H1 (cell line): ENCODE measurements around the gene CCL1. TPM values are rescaled to one million over a fixed set of nuclear protein-coding genes. Genes with fewer than 3 reads are reported as not detected.

Experiments used
- CTCF ChIA-PET: fragments of 300-600 bp; sonication (Branson Sonifier 250); formaldehyde crosslinking; loops from one replicate; lab custom pipeline; 2021; ENCODE audit not compliant: partially characterized antibody; lab: Charles Lee
- POLR2A ChIA-PET: fragments of 300-600 bp; sonication (Branson Sonifier 250); formaldehyde crosslinking; loops from one replicate; lab custom pipeline; 2021; ENCODE audit warnings: inconsistent platforms; ENCODE audit not compliant: partially characterized antibody; lab: Charles Lee
- DNase-seq, 2 experiments: peaks; one replicate each; pipeline versions ENCODE4 v3.0.0 to v3.0.0-alpha.2; 2010 to 2022; ENCODE audit warnings: low spot score in 2 of 2, low read depth in 1 of 2, mixed read lengths in 1 of 2
- FAIRE-seq: peaks from 2 replicates; lab custom pipeline; 2011; peaks lifted over from hg19 to GRCh38; lab: Jason Lieb, UNC
- H2AFZ ChIP-seq: 2 replicates; pipeline ENCODE4 v1.8.1; 2012; ENCODE audit warnings: low read length, inconsistent platforms
- H2AK5ac ChIP-seq: 2 replicates; pipeline ENCODE4 v1.6.1; 2013; ENCODE audit warnings: low read depth, low read length
- H2BK120ac ChIP-seq: replicated peaks from 2 replicates; pipeline ENCODE3; 2013; ENCODE audit warnings: low read depth, low read length, inconsistent platforms
- H2BK12ac ChIP-seq: 2 replicates; pipeline ENCODE4 v1.6.1; 2013; ENCODE audit warnings: low read depth, low read length
- H2BK15ac ChIP-seq: 2 replicates; pipeline ENCODE4 v1.6.1; 2013; ENCODE audit warnings: low read length
- H2BK20ac ChIP-seq: 2 replicates; pipeline ENCODE4 v1.6.1; 2013; ENCODE audit warnings: low read length
- H2BK5ac ChIP-seq: 2 replicates; pipeline ENCODE4 v1.6.1; 2013; ENCODE audit warnings: low read depth, low read length
- H3K14ac ChIP-seq: 2 replicates; pipeline ENCODE4 v1.6.1; 2013; ENCODE audit warnings: inconsistent platforms; ENCODE audit not compliant: insufficient read length
- H3K18ac ChIP-seq: 2 replicates; pipeline ENCODE4 v1.6.1; 2013; ENCODE audit warnings: low read length; ENCODE audit errors: extremely low read depth
- H3K23ac ChIP-seq: 2 replicates; pipeline ENCODE4 v1.6.1; 2013; ENCODE audit warnings: inconsistent platforms; ENCODE audit not compliant: insufficient read length
- H3K23me2 ChIP-seq: 2 replicates; pipeline ENCODE4 v1.6.1; 2013; ENCODE audit warnings: low read depth, low read length
- H3K27ac ChIP-seq: 2 replicates; pipeline ENCODE4 v1.6.1; 2011; ENCODE audit warnings: low read depth, low read length, inconsistent platforms
- H3K27me3 ChIP-seq, 4 experiments: replicated peaks in 1 of 4; 1 replicate in 1 of 4; 2 replicates in 3 of 4; pipeline versions ENCODE4 v1.6.1 to v1.8.1; 2011 to 2013; ENCODE audit warnings: low read length in 3 of 4, mild to moderate bottlenecking in 3 of 4, inconsistent platforms in 2 of 4, mixed read lengths in 2 of 4, moderate library complexity in 1 of 4; ENCODE audit not compliant: control insufficient read depth in 3 of 4, insufficient read depth in 3 of 4; ENCODE audit errors: extremely low read depth in 1 of 4
- H3K36me3 ChIP-seq, 4 experiments: 2 replicates each; pipeline versions ENCODE4 v1.6.1 to v1.8.1; 2011 to 2013; ENCODE audit warnings: mild to moderate bottlenecking in 4 of 4, low read length in 3 of 4, moderate library complexity in 2 of 4, control low read depth in 1 of 4, inconsistent platforms in 1 of 4; ENCODE audit not compliant: insufficient read depth in 4 of 4, control insufficient read depth in 2 of 4
- H3K4ac ChIP-seq: replicated peaks from 2 replicates; pipeline ENCODE3; 2013; ENCODE audit warnings: low read length, low read depth, mixed read lengths, inconsistent platforms; ENCODE audit not compliant: insufficient read length
- H3K4me1 ChIP-seq, 4 experiments: replicated peaks in 1 of 4; 1 replicate in 1 of 4; 2 replicates in 3 of 4; pipeline versions ENCODE4 v1.6.1 to v1.8.1; 2011 to 2013; ENCODE audit warnings: low read length in 3 of 4, inconsistent platforms in 2 of 4, mixed read lengths in 1 of 4; ENCODE audit not compliant: insufficient read depth in 4 of 4, control insufficient read depth in 3 of 4
- H3K4me2 ChIP-seq, 2 experiments: 2 replicates each; pipeline versions ENCODE4 v1.6.1 to v1.8.1; 2011 to 2013; ENCODE audit warnings: low read depth in 2 of 2, low read length in 2 of 2, control low read depth in 1 of 2, inconsistent platforms in 1 of 2, mild to moderate bottlenecking in 1 of 2; ENCODE audit not compliant: insufficient read depth in 1 of 2
- H3K4me3 ChIP-seq, 4 experiments: fragments of 200-600, 300-600 bp in 1 of 4; sonication (generic), shearing (Covaris generic), sonication (Bioruptor Twin) in 1 of 4; 2 replicates each; pipeline versions ENCODE4 v1.5.1 to v1.8.1; 2011 to 2016; ENCODE audit warnings: low read length in 4 of 4, low read depth in 3 of 4, control low read depth in 2 of 4, inconsistent platforms in 2 of 4, mild to moderate bottlenecking in 2 of 4, mixed read lengths in 1 of 4, moderate library complexity in 1 of 4; ENCODE audit not compliant: insufficient read depth in 2 of 4; ENCODE audit errors: extremely low read depth in 1 of 4
- H3K56ac ChIP-seq: replicated peaks from 2 replicates; pipeline ENCODE3; 2013; ENCODE audit warnings: low read depth, mild to moderate bottlenecking, mixed read lengths, low read length, inconsistent platforms; ENCODE audit not compliant: insufficient read length
- H3K79me1 ChIP-seq: 2 replicates; pipeline ENCODE4 v1.6.1; 2013; ENCODE audit warnings: low read depth, low read length, control low read depth
- H3K79me2 ChIP-seq, 2 experiments: 2 replicates each; pipeline versions ENCODE4 v1.6.1 to v1.8.1; 2012 to 2013; ENCODE audit warnings: low read length in 2 of 2, mild to moderate bottlenecking in 2 of 2, inconsistent platforms in 1 of 2; ENCODE audit not compliant: insufficient read depth in 2 of 2, control insufficient read depth in 1 of 2
- H3K9ac ChIP-seq, 4 experiments: replicated peaks in 1 of 4; 1 replicate in 1 of 4; 2 replicates in 3 of 4; pipeline versions ENCODE4 v1.6.1 to v1.8.1; 2011 to 2013; ENCODE audit warnings: low read depth in 3 of 4, low read length in 3 of 4, control low read depth in 2 of 4, mild to moderate bottlenecking in 2 of 4, moderate library complexity in 2 of 4, inconsistent platforms in 1 of 4; ENCODE audit errors: extremely low read depth in 1 of 4
- H3K9me3 ChIP-seq, 2 experiments: 2 replicates each; pipeline versions ENCODE4 v1.6.1 to v1.8.1; 2012 to 2013; ENCODE audit warnings: mild to moderate bottlenecking in 2 of 2, moderate library complexity in 2 of 2, control low read depth in 1 of 2, inconsistent platforms in 1 of 2, low read depth in 1 of 2, low read length in 1 of 2, mixed read lengths in 1 of 2; ENCODE audit not compliant: insufficient read depth in 2 of 2
- H4K20me1 ChIP-seq, 2 experiments: replicated peaks in 1 of 2; 2 replicates each; pipeline versions ENCODE3 to v1.8.1; 2011 to 2013; ENCODE audit warnings: inconsistent platforms in 2 of 2, low read length in 2 of 2, mild to moderate bottlenecking in 1 of 2; ENCODE audit not compliant: insufficient read depth in 2 of 2, control insufficient read depth in 1 of 2
- H4K5ac ChIP-seq: 2 replicates; pipeline ENCODE4 v1.6.1; 2013; ENCODE audit warnings: low read length, low read depth, mixed read lengths, inconsistent platforms; ENCODE audit not compliant: insufficient read length
- H4K8ac ChIP-seq: 2 replicates; pipeline ENCODE4 v1.8.0; 2013; ENCODE audit warnings: mild to moderate bottlenecking, moderate library complexity, low read length, inconsistent platforms; ENCODE audit not compliant: insufficient read depth; ENCODE audit errors: extremely low read depth
- H4K91ac ChIP-seq: replicated peaks from 2 replicates; pipeline ENCODE3; 2013; ENCODE audit warnings: low read length, mixed read lengths, inconsistent platforms; ENCODE audit not compliant: insufficient read length
- KDM5A ChIP-seq: fragments of 200-600 bp; IDR thresholded peaks from 2 replicates; pipeline ENCODE4 v1.7.1; 2012; ENCODE audit warnings: mild to moderate bottlenecking, low read length, inconsistent platforms, mixed read lengths
- WGBS, 2 experiments: shearing (Covaris generic) in 1 of 2; methylation state at CpG; one replicate each; pipeline versions ENCODE4 v1.1.6 to v1.1.7; 2013 to 2015; ENCODE audit warnings: low lambda C conversion rate in 2 of 2, mixed read lengths in 2 of 2, inconsistent platforms in 1 of 2, low coverage in 1 of 2, missing lambda C conversion rate in 1 of 2; ENCODE audit not compliant: insufficient replicate concordance in 2 of 2, insufficient coverage in 1 of 2, insufficient read length in 1 of 2; ENCODE audit errors: extremely low coverage in 1 of 2, missing lambda C conversion rate in 1 of 2; 5-methylcytosine and 5-hydroxymethylcytosine counted together
- polyA plus RNA-seq, 7 experiments: library from polyadenylated mRNA; depleted of rRNA in 3 of 7; stranded (reverse) in 5 of 7; unstranded in 2 of 7; fragments of >200 nt in 5 of 7; fragments of 200-250 nt in 2 of 7; gene quantifications; 1 replicate in 5 of 7; 2 replicates in 1 of 7; 4 replicates in 1 of 7; pipeline versions ENCODE4 v1.2.1 to v1.2.3, GENCODE V29; 2011 to 2013; ENCODE audit warnings: missing spikeins in 2 of 7, mixed read lengths in 2 of 7
- total RNA-seq: library from RNA; stranded (reverse); fragmentation: NEBNext Ultra II Directional; extraction: Animal tissue kit (Norgen Biotek cat#: 25700); gene quantifications from 2 replicates; pipeline ENCODE4 v1.2.1, GENCODE V29; 2021

The CCL1 gene
- total and polyA plus RNA-seq, 2 of the 8 experiments (the other 6 are each of a cell fraction or from before 2014, with no cell fraction given) = not detected

- WGBS, 2 experiments = 90% methylated on average over 9 of the region's 9 CpGs; no CpG with 5 or more reads in 1 of the 2 experiments
- Histone ChIP-seq H3K4me3 (no peak overlapping the region), H2BK5ac (no peak overlapping the region), H4K8ac (no peak overlapping the region), H4K20me1 (no peaks in the 10 kb centered on the region), H2BK15ac (no peak overlapping the region), H3K23me2 (no peaks in the 10 kb centered on the region), H4K5ac (no peak overlapping the region), H2AFZ (no peak overlapping the region), H2BK20ac (no peak overlapping the region), H3K4ac (no peak overlapping the region), H3K4me2 (no peak overlapping the region), H3K18ac (no peak overlapping the region), H3K56ac (no peak overlapping the region), H2BK120ac (no peak overlapping the region), H3K23ac (no peak overlapping the region), H3K36me3 (no peaks in the 10 kb centered on the region), H3K79me2 (no peaks in the 10 kb centered on the region), H2AK5ac (no peak overlapping the region), H3K9me3 (no peaks in the 10 kb centered on the region), H3K4me1 (no peaks in the 10 kb centered on the region), H3K14ac (no peak overlapping the region), H3K79me1 (no peaks in the 10 kb centered on the region), H2BK12ac (no peak overlapping the region), H3K27ac (no peak overlapping the region), H3K27me3 (no peaks in the 10 kb centered on the region), H3K9ac (no peak overlapping the region), H4K91ac (no peak overlapping the region)
- ChIA-PET CTCF (interaction anchor here (0.6 to 15.7 kb wide), 3 partner anchors 165 to 410 kb away, joined by 4 to 442 read pairs (median 4); no protein-coding TSS in a partner anchor), POLR2A (interaction anchor here (1.2 kb wide), 1 partner anchor 211 kb away, joined by 5 read pairs; no protein-coding TSS in a partner anchor)
- FAIRE-seq (no peak), DNase-seq (peak in 1 of 2 experiments; percentile 32)
- TF ChIP-seq KDM5A = no peak
Observed at GRCh38 chr17:34367486-34368195, 4.6 kb upstream of the CCL1 start.
